SIG-M5 (cell line): ENCODE results near the gene EMILIN1.

Experiments used
- DNase-seq: peaks from one replicate; lab custom pipeline; 2025; lab: John Stamatoyannopoulos, UW

The EMILIN1 gene

GRCh38 chr2:27123302-27124150 is 45.1 kb downstream of the EMILIN1 start, which contains the start of gene ABHD1:
ABHD1 (plus strand) TSS chr2:27123815; CDS start chr2:27123949, 134 bp downstream.
- DNase-seq = no peak

- DNase-seq = no peak
These were observed 46.7 kb downstream of the EMILIN1 start for GRCh38 chr2:27125104-27125503.

- DNase-seq = no peak
These were observed 47.9 kb downstream of the EMILIN1 start for GRCh38 chr2:27126252-27126710.

- DNase-seq = no peak
These were observed 49.7 kb downstream of the EMILIN1 start for GRCh38 chr2:27127883-27128667.

- no peak for DNase-seq
These were observed 50.5 kb downstream of the EMILIN1 start for GRCh38 chr2:27128668-27129571.

GRCh38 chr2:27130396-27130795 is 52.0 kb downstream of the EMILIN1 start:
- DNase-seq = no peak

GRCh38 chr2:27131429-27131828 is 53.0 kb downstream of the EMILIN1 start:
- no peak for DNase-seq

- no peak for DNase-seq
These were observed 54.9 kb downstream of the EMILIN1 start for GRCh38 chr2:27133195-27133875.

- peak; percentile 30 for DNase-seq
These were observed 55.7 kb downstream of the EMILIN1 start, which contains the start of gene PREB for GRCh38 chr2:27133905-27134780. PREB (minus strand) TSS chr2:27134636; CDS start chr2:27134421, 215 bp downstream.

GRCh38 chr2:27134781-27135477 is 56.5 kb downstream of the EMILIN1 start:
- DNase-seq = no peak

GRCh38 chr2:27135478-27135955 is 57.1 kb downstream of the EMILIN1 start:
- DNase-seq = no peak
